HepG2 (cell line): ENCODE results near the gene OR2A5. TPM values are rescaled to one million over a fixed set of nuclear protein-coding genes. Genes with fewer than 3 reads are reported as not detected.

Source experiments
- ATAC-seq: fragments of 200-7000 bp; cut with Tn5 transposase; 3 replicates; pipeline ENCODE4 v1.9.1; 2020; ENCODE audit warnings: mild to moderate bottlenecking, moderate library complexity
- BruUV-seq: library from RNA; stranded (reverse); fragments of 400-500 nt; replicated peaks from 2 replicates; lab custom pipeline; 2021; lab: Mats Ljungman, UMichigan
- CTCF ChIA-PET: fragments of 300-600 bp; formaldehyde crosslinking; extraction: SDS; loops from one replicate; lab custom pipeline; 2021; ENCODE audit warnings: low total read pairs, inconsistent platforms, low intra/inter-chr PET ratio; lab: Yijun Ruan, JAX
- POLR2A ChIA-PET: fragments of 350-600 bp; sonication (Branson Sonifier 250); formaldehyde crosslinking; loops from one replicate; lab custom pipeline; 2020; ENCODE audit warnings: antibody characterized with exemption, inconsistent platforms; lab: Yijun Ruan, JAX
- DNase-seq: peaks from one replicate; pipeline ENCODE4 v3.0.0-alpha.2; 2015; ENCODE audit warnings: low spot score
- FAIRE-seq: peaks from 3 replicates; lab custom pipeline; 2011; peaks lifted over from hg19 to GRCh38; lab: Jason Lieb, UNC
- H2AFZ ChIP-seq: one replicate; pipeline ENCODE4 v1.6.1; 2011; ENCODE audit warnings: low read length, inconsistent platforms
- H3K27ac ChIP-seq: fragments of 300-600 bp; 3 replicates; pipeline ENCODE4 v1.8.0; 2011; ENCODE audit warnings: mixed run types, mild to moderate bottlenecking, mixed read lengths, low read length, inconsistent platforms; ENCODE audit not compliant: insufficient read depth; ENCODE audit errors: extremely low read length
- H3K27me3 ChIP-seq, 2 experiments: fragments of 200-600 bp in 1 of 2; 2 replicates in 1 of 2; 3 replicates in 1 of 2; pipeline versions ENCODE4 v1.6.0 to v1.8.0; 2011; ENCODE audit warnings: low read length in 2 of 2, mild to moderate bottlenecking in 2 of 2, moderate library complexity in 2 of 2, inconsistent platforms in 1 of 2; ENCODE audit not compliant: insufficient read depth in 2 of 2, control insufficient read depth in 1 of 2
- H3K36me3 ChIP-seq, 2 experiments: fragments of 200-600 bp in 1 of 2; replicated peaks in 1 of 2; 2 replicates in 1 of 2; 3 replicates in 1 of 2; pipeline versions ENCODE4 v1.5.1 to v1.8.0; 2011; ENCODE audit warnings: low read length in 2 of 2, inconsistent platforms in 1 of 2; ENCODE audit not compliant: insufficient read depth in 2 of 2, control insufficient read depth in 1 of 2
- H3K4me1 ChIP-seq: 2 replicates; pipeline ENCODE4 v1.5.1; 2012; ENCODE audit warnings: low read length, inconsistent platforms; ENCODE audit not compliant: insufficient read depth
- H3K4me2 ChIP-seq: 2 replicates; pipeline ENCODE4 v1.6.0; 2011; ENCODE audit warnings: low read depth, low read length, inconsistent platforms
- H3K4me3 ChIP-seq, 3 experiments: fragments of 200-600 bp in 1 of 3; sonication (generic), shearing (Covaris generic) in 1 of 3; replicated peaks in 1 of 3; 2 replicates each; pipeline ENCODE4 v1.5.1; 2011 to 2016; ENCODE audit warnings: low read length in 3 of 3, inconsistent platforms in 2 of 3, low read depth in 2 of 3, mild to moderate bottlenecking in 2 of 3, control low read depth in 1 of 3, mixed read lengths in 1 of 3; ENCODE audit not compliant: insufficient read depth in 1 of 3
- H3K79me2 ChIP-seq: one replicate; pipeline ENCODE4 v1.6.1; 2011; ENCODE audit warnings: low read length, inconsistent platforms; ENCODE audit not compliant: insufficient read depth
- H3K9ac ChIP-seq: 2 replicates; pipeline ENCODE4 v1.6.0; 2011; ENCODE audit warnings: mild to moderate bottlenecking, low read depth, low read length, inconsistent platforms; ENCODE audit not compliant: insufficient read depth
- H3K9me3 ChIP-seq: 2 replicates; pipeline ENCODE4 v1.5.1; 2012; ENCODE audit warnings: mild to moderate bottlenecking, low read length
- H4K20me1 ChIP-seq: 2 replicates; pipeline ENCODE4 v1.6.0; 2011; ENCODE audit warnings: inconsistent platforms, mild to moderate bottlenecking, low read length, moderate library complexity; ENCODE audit not compliant: insufficient read depth
- CTCF ChIP-seq: sonication (generic); formaldehyde crosslinking; IDR thresholded peaks from 2 replicates; pipeline ENCODE4 v1.5.0; 2020; ENCODE audit warnings: mild to moderate bottlenecking, missing genetic modification reagents, moderate library complexity
- DPF2 ChIP-seq: sonication (generic); formaldehyde crosslinking; IDR thresholded peaks from 2 replicates; pipeline ENCODE4 v1.4.0; 2020; ENCODE audit warnings: mild to moderate bottlenecking, low read depth, missing genetic modification reagents, borderline replicate concordance
- FOXA1 ChIP-seq, 2 experiments: fragments of 450-650 bp in 1 of 2; sonication (generic) in 1 of 2; formaldehyde crosslinking in 1 of 2; IDR thresholded peaks; 2 replicates each; pipeline versions ENCODE4 v1.4.0 to v1.6.1; 2016 to 2020; ENCODE audit warnings: missing genetic modification reagents in 1 of 2
- POLR2AphosphoS5 ChIP-seq: IDR thresholded peaks from 2 replicates; pipeline ENCODE4 v1.6.1; 2012; ENCODE audit warnings: low read depth, low read length
- PREB ChIP-seq: sonication (generic); formaldehyde crosslinking; IDR thresholded peaks from 2 replicates; pipeline ENCODE4 v1.4.0; 2020; ENCODE audit warnings: missing genetic modification reagents
- SALL1 ChIP-seq: sonication (generic); formaldehyde crosslinking; IDR thresholded peaks from 2 replicates; pipeline ENCODE4 v1.8.0; 2022; ENCODE audit warnings: mild to moderate bottlenecking, missing genetic modification reagents
- SMC3 ChIP-seq: IDR thresholded peaks from 2 replicates; pipeline ENCODE4 v1.6.1; 2011; ENCODE audit warnings: low read length, improper control_type of control experiment
- ZBTB3 ChIP-seq: sonication (generic); formaldehyde crosslinking; IDR thresholded peaks from 2 replicates; pipeline ENCODE4 v1.4.0; 2020; ENCODE audit warnings: low read depth, mild to moderate bottlenecking, moderate library complexity, missing genetic modification reagents, borderline replicate concordance
- WGBS: methylation state at CpG from one replicate; pipeline ENCODE4 v1.1.6; 2017; ENCODE audit warnings: low lambda C conversion rate; 5-methylcytosine and 5-hydroxymethylcytosine counted together
- in situ Hi-C: cut with HindIII; loops from 2 replicates; pipeline ENCODE4 v1.10.0; 2017; ENCODE audit warnings: low pct_unique_long_range_greater_than_20kb; ENCODE audit not compliant: extremely low pct_ligation_motif_present
- intact Hi-C: fragments of 100-400 bp; cut with micrococcal nuclease; formaldehyde crosslinking; loops from one replicate; pipeline ENCODE4 v1.10.0; 2022; ENCODE audit not compliant: unreplicated experiment
- polyA plus RNA-seq, 8 experiments: library from polyadenylated mRNA; depleted of rRNA in 3 of 8; stranded (reverse) in 7 of 8; unstranded in 1 of 8; fragments of >200 nt; fragmentation: Illumina TruSeq in 4 of 8; extraction: Trizol in 4 of 8; gene quantifications; 2 replicates each; pipeline versions ENCODE4 v1.2.1 to v1.2.3, GENCODE V29; 2011 to 2016; ENCODE audit warnings: low read depth in 4 of 8, missing spikeins in 1 of 8, mixed read lengths in 1 of 8; ENCODE audit not compliant: insufficient read depth in 1 of 8
- total RNA-seq, 5 experiments: library from RNA; depleted of rRNA; stranded (reverse); fragments of >200 nt; fragmentation: Illumina TruSeq; extraction: Trizol; gene quantifications; 2 replicates each; pipeline ENCODE4 v1.2.3, GENCODE V29; 2016; ENCODE audit warnings: low read depth in 1 of 5
- TF ChIP-seq, protein P1 (sequence below): IDR thresholded peaks from 2 replicates; pipeline ENCODE4 v1.6.1; 2012; ENCODE audit warnings: inconsistent platforms
- TF ChIP-seq, protein P2 (sequence below): sonication (generic); formaldehyde crosslinking; IDR thresholded peaks from 2 replicates; pipeline ENCODE4 v1.4.0; 2020; ENCODE audit warnings: missing genetic modification reagents, low read depth, mild to moderate bottlenecking, borderline replicate concordance
- TF ChIP-seq, protein P3 (sequence below): sonication (generic); formaldehyde crosslinking; IDR thresholded peaks from 2 replicates; pipeline ENCODE4 v1.5.0; 2020; ENCODE audit warnings: mild to moderate bottlenecking, missing genetic modification reagents

Gene OR2A5
- total and polyA plus RNA-seq, 2 of the 13 experiments (the other 11 are each of a cell fraction or from before 2014, with no cell fraction given), result not detected

- TF ChIP-seq CTCF (CRISPR knock-in tag), result peak; percentile 22; the same call in 1 of the 2 replicates
- TF ChIP-seq, protein P1, sequence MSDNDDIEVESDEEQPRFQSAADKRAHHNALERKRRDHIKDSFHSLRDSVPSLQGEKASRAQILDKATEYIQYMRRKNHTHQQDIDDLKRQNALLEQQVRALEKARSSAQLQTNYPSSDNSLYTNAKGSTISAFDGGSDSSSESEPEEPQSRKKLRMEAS, result no peak
- TF ChIP-seq, all 625 proteins: peak for 1
- H3K4me3 ChIP-seq, result no peak overlapping the region
- no peaks in the 10 kb centered on the region for H4K20me1 ChIP-seq
- H3K4me2 ChIP-seq, result no peak overlapping the region
- POLR2A ChIA-PET, result no interaction called here
- CTCF ChIA-PET, result no interaction called here
- intact Hi-C loops (no loop called here), in situ Hi-C loops (no loop called here)
- BruUV-seq, result no TSS peak
- no peaks in the 10 kb centered on the region for H3K79me2 ChIP-seq
- H3K4me1 ChIP-seq, result no peaks in the 10 kb centered on the region
- no peaks in the 10 kb centered on the region for H3K27me3 ChIP-seq
- H3K27ac ChIP-seq, result no peak overlapping the region
- no peak overlapping the region for H3K9ac ChIP-seq
- ATAC-seq (no peak), DNase-seq (no peak), FAIRE-seq (no peak)
- no peak overlapping the region for H2AFZ ChIP-seq
- H3K9me3 ChIP-seq, result no peaks in the 10 kb centered on the region
- no peaks in the 10 kb centered on the region for H3K36me3 ChIP-seq
- 14% methylated on average over 3 of the region's 3 CpGs for WGBS
Observed at GRCh38 chr7:144063710-144064109, 15.0 kb downstream of the OR2A5 start.

DNA sequence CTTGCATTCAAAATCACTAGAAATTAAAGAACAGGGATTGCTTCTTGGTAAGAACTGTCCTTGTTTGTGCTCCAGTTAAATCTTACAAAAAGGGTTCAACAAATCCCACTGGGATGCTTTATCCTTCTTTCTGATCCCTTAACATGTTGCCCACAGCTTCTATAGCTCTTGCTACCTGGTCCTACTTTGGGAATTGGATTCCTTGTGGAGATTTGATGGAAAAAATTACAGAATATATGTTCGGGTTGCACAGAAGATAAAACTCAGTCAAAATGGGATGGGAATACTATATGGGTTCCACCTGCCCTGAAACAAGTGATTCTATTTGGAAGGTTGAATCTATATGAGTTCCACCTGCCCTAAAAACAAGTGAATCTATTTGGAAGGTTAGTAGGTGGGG is 20.8 kb downstream of the OR2A5 start, which contains the start of gene OR2A25:
Gene OR2A25, plus strand, starts transcription at position 301 of the 400 bp plus-strand sequence. CDS start 4,409 bp downstream, outside the sequence.
- no peak within 1 kb of the TSS for H3K4me2 ChIP-seq
- H3K9me3 ChIP-seq, result no peaks in the 10 kb centered on the region
- no peak for ATAC-seq
- H3K27me3 ChIP-seq, result no peaks in the 10 kb centered on the region
- no peak within 1 kb of the TSS for H2AFZ ChIP-seq
- H3K27ac ChIP-seq, result no peak within 1 kb of the TSS
- CTCF ChIA-PET, result no interaction called here
- no peaks in the 10 kb centered on the region for H3K36me3 ChIP-seq
- no peak for DNase-seq
- no peak for FAIRE-seq
- POLR2A ChIA-PET, result no interaction called here
- H3K4me3 ChIP-seq, result no peak within 1 kb of the TSS
- H3K9ac ChIP-seq, result no peak within 1 kb of the TSS
- no peaks in the 10 kb centered on the region for H3K79me2 ChIP-seq
- no TSS peak for BruUV-seq
- 0% methylated on average over 1 of the region's 1 CpG for WGBS
- intact Hi-C loops (no loop called here), in situ Hi-C loops (no loop called here)
- H4K20me1 ChIP-seq, result no peaks in the 10 kb centered on the region
- H3K4me1 ChIP-seq, result no peaks in the 10 kb centered on the region
- TF ChIP-seq, protein P2, sequence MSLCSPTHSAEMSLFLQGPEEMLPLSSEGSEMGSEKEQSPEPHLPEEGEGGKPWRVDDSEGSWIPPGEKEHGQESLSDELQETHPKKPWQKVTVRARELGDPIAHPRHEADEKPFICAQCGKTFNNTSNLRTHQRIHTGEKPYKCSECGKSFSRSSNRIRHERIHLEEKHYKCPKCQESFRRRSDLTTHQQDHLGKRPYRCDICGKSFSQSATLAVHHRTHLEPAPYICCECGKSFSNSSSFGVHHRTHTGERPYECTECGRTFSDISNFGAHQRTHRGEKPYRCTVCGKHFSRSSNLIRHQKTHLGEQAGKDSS (CRISPR knock-in tag), result no peak
- TF ChIP-seq DPF2 (CRISPR knock-in tag) (no peak), POLR2AphosphoS5 (no peak), PREB (CRISPR knock-in tag) (no peak), FOXA1 (IDR thresholded peaks at IDR 0.05) (no peak), FOXA1 (CRISPR knock-in tag; IDR thresholded peaks at IDR 0.05) (no peak), SALL1 (CRISPR knock-in tag) (no peak), SMC3 (no peak), ZBTB3 (no peak)
- TF ChIP-seq, protein P3, sequence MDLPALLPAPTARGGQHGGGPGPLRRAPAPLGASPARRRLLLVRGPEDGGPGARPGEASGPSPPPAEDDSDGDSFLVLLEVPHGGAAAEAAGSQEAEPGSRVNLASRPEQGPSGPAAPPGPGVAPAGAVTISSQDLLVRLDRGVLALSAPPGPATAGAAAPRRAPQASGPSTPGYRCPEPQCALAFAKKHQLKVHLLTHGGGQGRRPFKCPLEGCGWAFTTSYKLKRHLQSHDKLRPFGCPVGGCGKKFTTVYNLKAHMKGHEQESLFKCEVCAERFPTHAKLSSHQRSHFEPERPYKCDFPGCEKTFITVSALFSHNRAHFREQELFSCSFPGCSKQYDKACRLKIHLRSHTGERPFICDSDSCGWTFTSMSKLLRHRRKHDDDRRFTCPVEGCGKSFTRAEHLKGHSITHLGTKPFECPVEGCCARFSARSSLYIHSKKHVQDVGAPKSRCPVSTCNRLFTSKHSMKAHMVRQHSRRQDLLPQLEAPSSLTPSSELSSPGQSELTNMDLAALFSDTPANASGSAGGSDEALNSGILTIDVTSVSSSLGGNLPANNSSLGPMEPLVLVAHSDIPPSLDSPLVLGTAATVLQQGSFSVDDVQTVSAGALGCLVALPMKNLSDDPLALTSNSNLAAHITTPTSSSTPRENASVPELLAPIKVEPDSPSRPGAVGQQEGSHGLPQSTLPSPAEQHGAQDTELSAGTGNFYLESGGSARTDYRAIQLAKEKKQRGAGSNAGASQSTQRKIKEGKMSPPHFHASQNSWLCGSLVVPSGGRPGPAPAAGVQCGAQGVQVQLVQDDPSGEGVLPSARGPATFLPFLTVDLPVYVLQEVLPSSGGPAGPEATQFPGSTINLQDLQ (CRISPR knock-in tag), result no peak
